GM12878 (cell line): ENCODE measurements around the gene GOLGA7B. TPM values are rescaled to one million over a fixed set of nuclear protein-coding genes. Genes with fewer than 3 reads are reported as not detected.

Source experiments
- ATAC-seq: fragments of 200-7000 bp; cut with Tn5 transposase; 3 replicates; pipeline ENCODE4 v1.9.1; 2020; ENCODE audit warnings: mild to moderate bottlenecking, moderate library complexity
- BruUV-seq: library from RNA; stranded (reverse); fragments of 400-500 nt; replicated peaks from 2 replicates; lab custom pipeline; 2021; lab: Mats Ljungman, UMichigan
- CTCF ChIA-PET: fragments of 300-600 bp; sonication (Branson Sonifier 250); formaldehyde crosslinking; extraction: SDS; loops from one replicate; lab custom pipeline; 2021; ENCODE audit warnings: inconsistent platforms; lab: Yijun Ruan, JAX
- POLR2A ChIA-PET: fragments of 350-600 bp; formaldehyde crosslinking; extraction: SDS; loops from one replicate; lab custom pipeline; 2021; ENCODE audit warnings: inconsistent platforms; lab: Charles Lee
- RAD21 ChIA-PET: fragments of 300-600 bp; sonication (Branson Sonifier 250); formaldehyde crosslinking; loops from one replicate; lab custom pipeline; 2023; ENCODE audit warnings: antibody characterized with exemption; ENCODE audit not compliant: unreplicated experiment; lab: Charles Lee
- SMC1A ChIA-PET: fragments of 300-600 bp; sonication (Branson Sonifier 250); formaldehyde crosslinking; loops from one replicate; lab custom pipeline; 2023; ENCODE audit not compliant: unreplicated experiment, uncharacterized antibody; lab: Charles Lee
- DNase-seq: peaks from one replicate; pipeline ENCODE4 v3.0.0-alpha.2; 2011; ENCODE audit warnings: low read depth, low spot score
- FAIRE-seq: peaks from 3 replicates; lab custom pipeline; 2011; peaks lifted over from hg19 to GRCh38; lab: Jason Lieb, UNC
- H2AFZ ChIP-seq: 2 replicates; pipeline ENCODE4 v1.6.0; 2011; ENCODE audit warnings: low read depth, low read length, control low read depth; ENCODE audit not compliant: control insufficient read depth
- H3K27ac ChIP-seq: 2 replicates; pipeline ENCODE4 v1.5.1; 2011; ENCODE audit warnings: control low read depth; ENCODE audit not compliant: control insufficient read depth, insufficient read depth
- H3K27me3 ChIP-seq, 2 experiments: replicated peaks in 1 of 2; 2 replicates each; pipeline versions ENCODE4 v1.6.0 to v1.6.1; 2011; ENCODE audit warnings: low read length in 1 of 2; ENCODE audit not compliant: control insufficient read depth in 2 of 2, insufficient read depth in 2 of 2
- H3K36me3 ChIP-seq, 2 experiments: 2 replicates each; pipeline ENCODE4 v1.5.1; 2011; ENCODE audit warnings: low read length in 1 of 2; ENCODE audit not compliant: control insufficient read depth in 2 of 2, insufficient read depth in 2 of 2
- H3K4me1 ChIP-seq: 2 replicates; pipeline ENCODE4 v1.6.1; 2011; ENCODE audit warnings: mild to moderate bottlenecking, low read length, moderate library complexity, mixed read lengths; ENCODE audit not compliant: control insufficient read depth, insufficient read depth
- H3K4me2 ChIP-seq: 2 replicates; pipeline ENCODE4 v1.6.0; 2011; ENCODE audit warnings: control low read depth; ENCODE audit not compliant: control insufficient read depth, insufficient read depth
- H3K4me3 ChIP-seq: fragments of 200-600 bp; sonication (generic); 2 replicates; pipeline ENCODE4 v1.5.1; 2016
- H3K79me2 ChIP-seq: 2 replicates; pipeline ENCODE4 v1.6.0; 2011; ENCODE audit warnings: low read length; ENCODE audit not compliant: control insufficient read depth, insufficient read depth
- H3K9ac ChIP-seq: 2 replicates; pipeline ENCODE4 v1.8.0; 2011; ENCODE audit warnings: low read length, control low read depth, mixed read lengths; ENCODE audit not compliant: control insufficient read depth, insufficient read depth
- H3K9me3 ChIP-seq: replicated peaks from 3 replicates; pipeline ENCODE4 v1.5.1; 2011; ENCODE audit warnings: mild to moderate bottlenecking, low read length; ENCODE audit not compliant: control insufficient read depth, insufficient read depth
- H4K20me1 ChIP-seq: 2 replicates; pipeline ENCODE4 v1.6.0; 2011; ENCODE audit not compliant: control insufficient read depth, insufficient read depth
- CREB1 ChIP-seq: IDR thresholded peaks from 2 replicates; pipeline ENCODE4 v1.6.1; 2012; ENCODE audit warnings: low read depth, mild to moderate bottlenecking, inconsistent platforms
- KDM1A ChIP-seq: fragments of 200-600 bp; sonication (generic); IDR thresholded peaks from 2 replicates; pipeline ENCODE4 v1.6.1; 2016; ENCODE audit warnings: borderline replicate concordance
- MXI1 ChIP-seq: fragments of 150-350 bp; IDR thresholded peaks from 2 replicates; pipeline ENCODE4 v1.6.1; 2011; ENCODE audit warnings: low read depth, mild to moderate bottlenecking, inconsistent platforms, low read length, improper control_type of control experiment
- NFIC ChIP-seq: IDR thresholded peaks from 2 replicates; pipeline ENCODE4 v1.6.1; 2012; ENCODE audit warnings: low read depth, mild to moderate bottlenecking, inconsistent platforms, low read length, moderate library complexity
- NFYB ChIP-seq: IDR thresholded peaks from 2 replicates; pipeline ENCODE4 v1.6.1; 2011; ENCODE audit warnings: low read depth, mild to moderate bottlenecking, low read length, improper control_type of control experiment, moderate library complexity; ENCODE audit not compliant: insufficient read depth
- PBX3 ChIP-seq: IDR thresholded peaks from 2 replicates; pipeline ENCODE4 v1.6.1; 2011; ENCODE audit warnings: mild to moderate bottlenecking, low read depth, low read length, moderate library complexity; ENCODE audit not compliant: insufficient replicate concordance
- RB1 ChIP-seq: fragments of 450-650 bp; formaldehyde crosslinking; IDR thresholded peaks from 2 replicates; pipeline ENCODE4 v1.6.1; 2017; ENCODE audit warnings: mild to moderate bottlenecking, borderline replicate concordance
- RFX5 ChIP-seq: IDR thresholded peaks from 2 replicates; pipeline ENCODE4 v1.6.1; 2011; ENCODE audit warnings: low read depth, low read length, improper control_type of control experiment
- SP1 ChIP-seq: IDR thresholded peaks from one replicate; pipeline ENCODE4 v1.6.1; 2011; ENCODE audit warnings: low read depth, low read length
- SUZ12 ChIP-seq: fragments of 200-600 bp; sonication (generic); IDR thresholded peaks from one replicate; pipeline ENCODE4 v1.6.1; 2018; ENCODE audit warnings: antibody characterized with exemption, mild to moderate bottlenecking; ENCODE audit not compliant: unreplicated experiment
- TCF7 ChIP-seq: IDR thresholded peaks from 2 replicates; pipeline ENCODE4 v1.6.1; 2014; ENCODE audit warnings: antibody characterized with exemption, borderline replicate concordance
- ZNF384 ChIP-seq: IDR thresholded peaks from 2 replicates; pipeline ENCODE4 v1.6.1; 2012; ENCODE audit warnings: low read depth, mild to moderate bottlenecking, low read length, improper control_type of control experiment, borderline replicate concordance
- ZNF687 ChIP-seq: fragments of 450-650 bp; IDR thresholded peaks from 2 replicates; pipeline ENCODE4 v1.6.1; 2017; ENCODE audit warnings: mild to moderate bottlenecking, moderate library complexity
- WGBS: methylation state at CpG from one replicate; pipeline ENCODE4 v1.1.6; 2016; ENCODE audit warnings: low lambda C conversion rate; ENCODE audit not compliant: insufficient replicate concordance, insufficient coverage; ENCODE audit errors: missing lambda C conversion rate; 5-methylcytosine and 5-hydroxymethylcytosine counted together
- in situ Hi-C: fragments of 300-500 bp; cut with MboI; formaldehyde crosslinking; loops from 9 replicates; pipeline ENCODE4 v1.14.3; 2018; ENCODE audit warnings: mixed read lengths
- intact Hi-C: fragments of 100-400 bp; cut with micrococcal nuclease; formaldehyde crosslinking; loops from one replicate; pipeline ENCODE4 v1.14.2; 2022; ENCODE audit not compliant: unreplicated experiment
- polyA plus RNA-seq, 11 experiments: library from polyadenylated mRNA; depleted of rRNA in 4 of 11; unstranded in 6 of 11; stranded (reverse) in 5 of 11; fragments of >200 nt; fragmentation: Nextera tagmentation in 4 of 11; fragmentation: Illumina TruSeq in 1 of 11; extraction: Ambion mirVana in 4 of 11; extraction: Trizol in 1 of 11; gene quantifications; 1 replicate in 1 of 11; 2 replicates in 10 of 11; pipeline versions ENCODE4 v1.2.1 to v1.2.3, GENCODE V29; 2011 to 2016; ENCODE audit warnings: inconsistent platforms in 2 of 11, missing spikeins in 2 of 11, low read depth in 1 of 11
- total RNA-seq, 4 experiments: library from RNA; depleted of rRNA in 3 of 4; stranded (reverse); fragments of >200 nt in 3 of 4; fragmentation: Illumina TruSeq in 1 of 4; extraction: Trizol in 1 of 4; gene quantifications; 2 replicates each; pipeline versions ENCODE4 v1.2.1 to v1.2.3, GENCODE V29; 2013 to 2021

Gene GOLGA7B
- total and polyA plus RNA-seq, 10 of the 15 experiments (the other 5 are each of a cell fraction or from before 2014, with no cell fraction given), result 0.01 to 0.02 (median 0.01) TPM; not detected in 7

GRCh38 chr10:97831259-97831658 lies 18.4 kb upstream of the GOLGA7B start:
- Histone ChIP-seq H3K4me1 (no peaks in the 10 kb centered on the region), H2AFZ (no peak overlapping the region), H3K4me2 (no peak overlapping the region), H3K79me2 (no peaks in the 10 kb centered on the region), H3K9ac (no peak overlapping the region), H3K36me3 (no peaks in the 10 kb centered on the region), H3K27ac (no peak overlapping the region), H3K27me3 (peaks cover 0 to 2% of the 10 kb centered on the region in 2 experiments; a peak in 1 of 4 replicates), H4K20me1 (no peaks in the 10 kb centered on the region), H3K9me3 (no peaks in the 10 kb centered on the region), H3K4me3 (no peak overlapping the region)
- TF ChIP-seq ZNF384, result no peak
- ChIA-PET SMC1A (no interaction called here), RAD21 (no interaction called here), CTCF (no interaction called here), POLR2A (no interaction called here)
- in situ Hi-C loops (no loop called here), intact Hi-C loops (no loop called here)
- no TSS peak for BruUV-seq
- FAIRE-seq (no peak), DNase-seq (no peak), ATAC-seq (no peak)
- 37% methylated on average over 2 of the region's 2 CpGs for WGBS

- Histone ChIP-seq H4K20me1 (no peaks in the 10 kb centered on the region), H3K9ac (no peak overlapping the region), H3K9me3 (no peaks in the 10 kb centered on the region), H2AFZ (no peak overlapping the region), H3K27me3 (0 out of 4 replicates have a peak, but pooled peaks cover 0 to 2% of the 10 kb centered on the region in 2 experiments), H3K36me3 (no peaks in the 10 kb centered on the region), H3K4me1 (no peaks in the 10 kb centered on the region), H3K4me2 (no peak overlapping the region), H3K79me2 (no peaks in the 10 kb centered on the region), H3K27ac (no peak overlapping the region), H3K4me3 (no peak overlapping the region)
- CTCF ChIA-PET, result no interaction called here
- FAIRE-seq, result no peak
- BruUV-seq, result no TSS peak
- POLR2A ChIA-PET, result no interaction called here
- RAD21 ChIA-PET, result no interaction called here
- no peak for DNase-seq
- no peak for ATAC-seq
- intact Hi-C loops (no loop called here), in situ Hi-C loops (no loop called here)
- SMC1A ChIA-PET, result interaction anchor here (0.6 kb wide), 1 partner anchor 114 kb away, joined by 4 read pairs; no protein-coding TSS in a partner anchor
- WGBS, result 0% methylated on average over 2 of the region's 2 CpGs
- TF ChIP-seq MXI1 (no peak), TCF7 (no peak), KDM1A (no peak), ZNF384 (no peak), ZNF687 (no peak), RB1 (no peak), SUZ12 (no peak), SP1 (no peak), PBX3 (no peak), CREB1 (no peak), RFX5 (no peak), NFIC (no peak), NFYB (no peak)
Observed at GRCh38 chr10:97836446-97836845, 13.2 kb upstream of the GOLGA7B start.
